Measurements from ENCODE around the gene LINC01488.

DNA sequence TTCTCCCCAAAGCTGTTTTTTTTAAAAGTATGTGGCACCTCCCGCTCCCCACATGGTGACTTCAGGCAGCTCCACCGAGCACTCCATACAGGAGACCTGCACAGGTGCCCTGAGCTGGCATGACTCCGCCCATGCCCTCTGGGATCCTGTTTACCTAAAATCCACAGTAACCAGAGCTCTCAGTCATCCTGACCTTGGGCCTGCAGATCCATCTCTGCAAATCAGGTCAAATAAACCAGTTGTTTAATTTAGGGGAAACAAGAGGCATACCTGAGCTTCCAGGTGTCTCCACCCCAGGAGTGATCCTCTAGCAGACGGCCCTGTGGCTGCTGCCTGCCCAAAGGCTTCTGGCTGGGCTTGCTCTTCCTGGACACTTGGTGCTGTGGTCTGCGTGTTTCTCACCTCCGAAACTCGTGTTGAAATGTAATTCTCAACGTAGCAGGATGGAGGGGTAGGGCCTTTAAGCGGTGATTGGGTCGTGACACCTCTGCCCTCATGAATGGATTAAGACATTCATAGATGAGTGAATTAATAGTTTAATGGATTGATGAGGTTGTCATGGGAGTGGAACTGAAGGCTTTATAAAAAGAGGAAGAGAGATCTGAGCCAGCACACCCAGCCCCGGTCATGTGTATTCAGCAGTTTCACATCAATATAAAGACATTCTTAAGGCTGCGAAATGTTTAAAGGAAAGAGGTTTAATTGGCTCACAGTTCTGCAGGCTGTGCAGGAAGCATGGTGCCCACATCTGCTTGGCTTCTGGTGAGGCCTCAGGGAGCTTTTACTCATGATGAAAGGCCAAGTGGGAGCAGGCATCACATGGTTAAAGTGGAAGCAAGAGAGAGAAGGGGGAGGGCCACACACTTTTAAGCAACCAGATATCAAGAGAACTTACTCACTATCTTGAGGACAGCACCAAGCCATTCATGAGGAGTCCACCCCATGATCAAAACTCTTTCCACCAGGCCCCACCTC lies 34.1 kb downstream of the LINC01488 start:
- TF ChIP-seq, protein P1, sequence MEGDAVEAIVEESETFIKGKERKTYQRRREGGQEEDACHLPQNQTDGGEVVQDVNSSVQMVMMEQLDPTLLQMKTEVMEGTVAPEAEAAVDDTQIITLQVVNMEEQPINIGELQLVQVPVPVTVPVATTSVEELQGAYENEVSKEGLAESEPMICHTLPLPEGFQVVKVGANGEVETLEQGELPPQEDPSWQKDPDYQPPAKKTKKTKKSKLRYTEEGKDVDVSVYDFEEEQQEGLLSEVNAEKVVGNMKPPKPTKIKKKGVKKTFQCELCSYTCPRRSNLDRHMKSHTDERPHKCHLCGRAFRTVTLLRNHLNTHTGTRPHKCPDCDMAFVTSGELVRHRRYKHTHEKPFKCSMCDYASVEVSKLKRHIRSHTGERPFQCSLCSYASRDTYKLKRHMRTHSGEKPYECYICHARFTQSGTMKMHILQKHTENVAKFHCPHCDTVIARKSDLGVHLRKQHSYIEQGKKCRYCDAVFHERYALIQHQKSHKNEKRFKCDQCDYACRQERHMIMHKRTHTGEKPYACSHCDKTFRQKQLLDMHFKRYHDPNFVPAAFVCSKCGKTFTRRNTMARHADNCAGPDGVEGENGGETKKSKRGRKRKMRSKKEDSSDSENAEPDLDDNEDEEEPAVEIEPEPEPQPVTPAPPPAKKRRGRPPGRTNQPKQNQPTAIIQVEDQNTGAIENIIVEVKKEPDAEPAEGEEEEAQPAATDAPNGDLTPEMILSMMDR (IDR thresholded peaks at IDR 0.05): no peak
- TF ChIP-seq POLR2A (IDR thresholded peaks at IDR 0.05): no peak
